ENCODE measurements around the gene IMPACT. TPM values are rescaled to one million over a fixed set of nuclear protein-coding genes. Genes with fewer than 3 reads are reported as not detected.

IMPACT gene
- total RNA-seq, 1 experiment from 2014 or later = 25.8 TPM

DNA sequence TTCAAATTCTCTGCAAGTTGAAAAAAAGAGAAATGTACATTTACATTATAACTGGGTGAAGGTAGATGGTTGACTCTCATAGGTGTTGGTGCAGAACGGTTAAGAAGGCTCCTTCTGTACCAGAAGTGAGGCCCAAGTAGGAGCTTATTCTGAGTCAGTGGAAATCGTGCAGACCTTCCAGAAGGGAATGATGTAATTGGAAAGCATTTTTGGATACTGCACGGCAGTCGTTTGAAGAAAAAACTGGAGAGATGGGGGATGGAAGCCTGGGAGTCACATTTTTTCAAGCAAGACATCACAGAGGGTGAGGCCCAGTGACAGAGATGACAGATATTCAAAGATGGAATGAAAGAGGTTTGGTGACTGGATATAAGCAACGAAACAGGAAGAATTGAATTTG is 73.3 kb downstream of the IMPACT start:
- CTCF ChIA-PET = interaction anchor here (1.1 kb wide), 1 partner anchor 11 kb away, joined by 3 read pairs; no protein-coding TSS in a partner anchor
- TF ChIP-seq CTCF (IDR thresholded peaks at IDR 0.05; ENCODE audit: unreplicated experiment) = no peak
- intact Hi-C loops (cut with micrococcal nuclease; ENCODE audit: unreplicated experiment) = no loop called here
- Mint-ChIP-seq H3K4me3 (ENCODE audit: low read depth, unreplicated experiment) (no peak overlapping the region), H3K36me3 (ENCODE audit: insufficient read depth, unreplicated experiment) (no peaks in the 10 kb centered on the region), H3K27me3 (ENCODE audit: unreplicated experiment) (peaks cover 19% of the 10 kb centered on the region), H3K27ac (ENCODE audit: unreplicated experiment) (no peak overlapping the region), H3K9me3 (ENCODE audit: low read depth, unreplicated experiment) (no peaks in the 10 kb centered on the region), H3K4me1 (ENCODE audit: low read depth, unreplicated experiment) (no peaks in the 10 kb centered on the region)
- BruUV-seq (replicated peaks) = no TSS peak
- DNase-seq = no peak

DNA sequence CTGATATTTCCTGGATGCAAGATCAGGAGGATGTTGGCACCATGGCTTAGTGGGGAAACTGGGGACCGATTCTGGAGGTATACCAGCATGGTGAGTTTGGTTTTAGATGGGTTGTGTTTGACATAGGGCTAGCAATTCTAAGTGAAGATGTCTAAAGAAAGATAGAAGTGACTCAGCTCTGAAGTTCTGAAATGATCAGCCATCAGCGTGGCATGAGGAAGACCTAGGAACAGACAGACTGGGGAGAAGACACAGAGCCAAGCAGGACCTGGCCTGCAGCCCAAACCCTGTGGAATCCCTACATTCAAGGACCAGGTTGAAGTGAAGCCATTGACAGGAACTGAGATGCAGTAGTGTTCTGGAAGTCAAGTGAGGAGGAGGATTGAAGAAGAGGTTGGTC is 73.7 kb downstream of the IMPACT start:
- H3K27me3 Mint-ChIP-seq (ENCODE audit: unreplicated experiment) = peaks cover 18% of the 10 kb centered on the region

DNA sequence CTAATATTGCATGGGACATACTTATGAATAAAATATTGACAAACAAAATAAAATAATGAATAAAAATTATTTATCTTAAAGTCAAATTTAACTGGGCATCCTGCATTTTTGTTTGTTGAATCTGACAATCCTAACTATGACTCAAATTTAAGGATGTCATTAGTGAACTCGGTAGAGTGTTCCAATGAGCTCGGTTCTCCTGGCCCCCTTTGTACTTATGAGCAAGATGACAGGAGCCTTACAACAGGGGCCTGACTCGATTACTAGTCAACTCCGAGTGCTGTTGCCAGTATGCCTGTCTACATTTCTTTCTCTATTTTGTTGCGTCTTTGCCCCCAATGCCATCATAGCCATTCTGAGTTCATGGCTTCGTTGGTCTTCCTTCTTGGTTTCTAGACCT is 74.3 kb downstream of the IMPACT start:
- no TSS peak for BruUV-seq (replicated peaks)
- no peak overlapping the region for H3K4me3 Mint-ChIP-seq (ENCODE audit: low read depth, unreplicated experiment)
- CTCF ChIA-PET = interaction anchor here (1.1 kb wide), 1 partner anchor 12 kb away, joined by 3 read pairs; no protein-coding TSS in a partner anchor
- intact Hi-C loops (cut with micrococcal nuclease; ENCODE audit: unreplicated experiment) = no loop called here
- DNase-seq = no peak
- TF ChIP-seq CTCF (IDR thresholded peaks at IDR 0.05; ENCODE audit: unreplicated experiment) = no peak
- H3K36me3 Mint-ChIP-seq (ENCODE audit: insufficient read depth, unreplicated experiment) = no peaks in the 10 kb centered on the region
- no peaks in the 10 kb centered on the region for H3K9me3 Mint-ChIP-seq (ENCODE audit: low read depth, unreplicated experiment)
- H3K27ac Mint-ChIP-seq (ENCODE audit: unreplicated experiment) = no peak overlapping the region
- no peaks in the 10 kb centered on the region for H3K4me1 Mint-ChIP-seq (ENCODE audit: low read depth, unreplicated experiment)
- peaks cover 18% of the 10 kb centered on the region for H3K27me3 Mint-ChIP-seq (ENCODE audit: unreplicated experiment)

More for the DNA sequence above, 73.7 kb downstream of the IMPACT start:
- intact Hi-C loops (cut with micrococcal nuclease; ENCODE audit: unreplicated experiment) = no loop called here
- Mint-ChIP-seq H3K27ac (ENCODE audit: unreplicated experiment) (no peak overlapping the region), H3K4me3 (ENCODE audit: low read depth, unreplicated experiment) (no peak overlapping the region), H3K9me3 (ENCODE audit: low read depth, unreplicated experiment) (no peaks in the 10 kb centered on the region), H3K4me1 (ENCODE audit: low read depth, unreplicated experiment) (no peaks in the 10 kb centered on the region), H3K36me3 (ENCODE audit: insufficient read depth, unreplicated experiment) (no peaks in the 10 kb centered on the region)
- no peak for TF ChIP-seq CTCF (IDR thresholded peaks at IDR 0.05; ENCODE audit: unreplicated experiment)
- BruUV-seq (replicated peaks) = no TSS peak
- CTCF ChIA-PET = interaction anchor here (1.1 kb wide), 1 partner anchor 11 kb away, joined by 3 read pairs; no protein-coding TSS in a partner anchor
- DNase-seq = no peak

DNA sequence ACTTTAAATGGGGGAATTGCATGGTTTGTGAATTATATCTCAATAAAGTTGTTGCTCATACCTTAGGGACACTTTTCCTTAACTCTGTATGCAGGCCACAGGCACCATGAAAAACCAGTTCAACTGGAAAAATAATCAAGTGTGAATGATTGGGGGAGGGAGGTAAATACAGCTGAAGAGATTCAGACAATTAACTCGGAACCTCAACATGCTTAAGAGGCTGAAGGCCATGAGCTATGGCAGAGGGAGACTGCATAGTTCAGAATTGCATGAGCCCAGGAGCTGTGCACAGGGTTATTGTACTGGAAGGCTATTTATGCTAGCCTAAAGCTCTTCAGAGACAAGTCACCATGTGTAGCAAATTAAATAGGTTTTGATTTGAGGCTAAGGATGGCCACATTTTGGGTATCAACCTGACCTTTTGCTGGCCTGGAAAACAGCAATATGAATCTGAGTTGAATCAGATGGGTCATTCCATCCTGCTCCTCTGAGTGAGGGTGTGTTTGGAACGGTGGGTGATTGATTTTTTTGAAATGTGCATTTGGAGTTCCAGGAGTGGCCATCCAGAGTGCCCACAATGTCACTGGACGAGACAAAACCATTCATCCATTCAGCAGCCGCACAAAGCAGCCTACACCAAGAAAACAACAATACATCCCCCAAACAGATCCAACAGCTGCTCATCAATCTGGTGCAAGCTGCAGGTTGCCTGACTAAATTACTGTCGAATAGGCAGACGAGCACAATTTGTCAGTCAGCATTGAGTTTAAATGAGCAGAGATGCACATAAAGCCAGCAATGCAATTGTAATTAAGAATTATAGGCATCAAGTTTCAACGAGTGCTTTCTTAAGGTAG is 76.4 kb downstream of the IMPACT start:
- Mint-ChIP-seq H3K4me1 (ENCODE audit: low read depth, unreplicated experiment) (no peaks in the 10 kb centered on the region), H3K9me3 (ENCODE audit: low read depth, unreplicated experiment) (no peaks in the 10 kb centered on the region), H3K36me3 (ENCODE audit: insufficient read depth, unreplicated experiment) (no peaks in the 10 kb centered on the region), H3K27ac (ENCODE audit: unreplicated experiment) (no peak overlapping the region), H3K27me3 (ENCODE audit: unreplicated experiment) (peaks cover 12% of the 10 kb centered on the region), H3K4me3 (ENCODE audit: low read depth, unreplicated experiment) (no peak overlapping the region)
- intact Hi-C loops (cut with micrococcal nuclease; ENCODE audit: unreplicated experiment) = no loop called here
- peak; percentile 24 for DNase-seq
- BruUV-seq (replicated peaks) = no TSS peak
- no peak for TF ChIP-seq CTCF (IDR thresholded peaks at IDR 0.05; ENCODE audit: unreplicated experiment)
- CTCF ChIA-PET = interaction anchor here (1.1 to 1.3 kb wide), 2 partner anchors 11 to 14 kb away, joined by 3 to 10 read pairs; no protein-coding TSS in a partner anchor

Other genes with a start within 250 kb of the IMPACT start
- gene OSBPL1A, start 28.8 kb upstream of the IMPACT start, total RNA-seq (2022) = 26.0 and 34.8 TPM in 2 replicates
- gene HRH4, start 34.0 kb downstream of the IMPACT start, total RNA-seq (2022) = 0.09 TPM in 1 of 2 replicates, not detected in the other